Measurements from ENCODE around the gene DDX50. TPM values are rescaled to one million over a fixed set of nuclear protein-coding genes. Genes with fewer than 3 reads are reported as not detected.
"Not testable (repeated sequence)": the region's sequence is repeated elsewhere in the genome, so short reads cannot be mapped to it uniquely, and the experiment has no call there.

Gene DDX50
- total RNA-seq, 6 experiments from 2014 or later, result 35.6 to 39.4 (median 37.3) TPM

GRCh38 chr10:68957284-68957615 lies 56.1 kb downstream of the DDX50 start:
- H3K27ac Mint-ChIP-seq, result peak overlapping the region; percentile 100
- peaks cover 2% of the 10 kb centered on the region for H3K27me3 Mint-ChIP-seq (ENCODE audit: insufficient read depth)
- H3K4me3 Mint-ChIP-seq, result peak overlapping the region; percentile 100
- TF ChIP-seq CTCF (IDR thresholded peaks at IDR 0.05), result no peak
- no peak for DNase-seq
- H3K36me3 Mint-ChIP-seq (ENCODE audit: low read depth), result peaks cover 34% of the 10 kb centered on the region
- H3K4me1 Mint-ChIP-seq (ENCODE audit: low read depth), result peaks cover 32% of the 10 kb centered on the region
- H3K9me3 Mint-ChIP-seq, result peaks cover 4% of the 10 kb centered on the region; the same call in 1 of the 2 replicates

- Mint-ChIP-seq H3K9me3 (peaks cover 4% of the 10 kb centered on the region; the same call in 1 of the 2 replicates), H3K4me3 (peak overlapping the region; percentile 100), H3K27ac (peak overlapping the region; percentile 100), H3K36me3 (ENCODE audit: low read depth) (peaks cover 37% of the 10 kb centered on the region), H3K4me1 (ENCODE audit: low read depth) (peaks cover 33% of the 10 kb centered on the region), H3K27me3 (ENCODE audit: insufficient read depth) (peaks cover 2% of the 10 kb centered on the region)
- peak; percentile 27; the same call in 1 of the 2 replicates for TF ChIP-seq CTCF (IDR thresholded peaks at IDR 0.05)
- DNase-seq, result no peak
These were observed 56.5 kb downstream of the DDX50 start for GRCh38 chr10:68957654-68958053.

- H3K36me3 Mint-ChIP-seq (ENCODE audit: low read depth), result peaks cover 37% of the 10 kb centered on the region
These were observed 58.8 kb downstream of the DDX50 start for GRCh38 chr10:68959695-68960527.

DNA sequence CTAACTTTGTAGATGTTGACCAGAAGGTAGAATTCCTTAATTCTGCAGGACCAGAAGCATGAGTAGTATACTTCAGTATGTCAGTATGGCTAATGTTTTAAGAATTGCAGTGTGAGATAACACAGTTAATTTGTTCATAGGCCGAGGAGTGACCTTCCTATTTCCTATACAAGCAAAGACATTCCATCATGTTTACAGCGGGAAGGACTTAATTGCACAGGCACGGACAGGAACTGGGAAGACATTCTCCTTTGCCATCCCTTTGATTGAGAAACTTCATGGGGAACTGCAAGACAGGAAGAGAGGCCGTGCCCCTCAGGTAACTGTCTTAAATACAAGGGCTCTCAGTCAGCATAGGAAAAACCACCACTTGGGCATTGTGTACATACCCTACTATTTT lies 62.0 kb downstream of the DDX50 start:
- Mint-ChIP-seq H3K27ac (no peak overlapping the region), H3K4me1 (ENCODE audit: low read depth) (peaks cover 26% of the 10 kb centered on the region), H3K36me3 (ENCODE audit: low read depth) (peaks cover 39% of the 10 kb centered on the region), H3K4me3 (no peak overlapping the region), H3K9me3 (no peaks in the 10 kb centered on the region), H3K27me3 (ENCODE audit: insufficient read depth) (no peaks in the 10 kb centered on the region; the same call in 1 of the 2 replicates)
- TF ChIP-seq CTCF (IDR thresholded peaks at IDR 0.05), result no peak
- DNase-seq, result no peak

More at GRCh38 chr10:68959695-68960527, 58.8 kb downstream of the DDX50 start:
- Mint-ChIP-seq H3K9me3 (peaks cover 4% of the 10 kb centered on the region; the same call in 1 of the 2 replicates), H3K4me1 (ENCODE audit: low read depth) (peaks cover 33% of the 10 kb centered on the region), H3K27me3 (ENCODE audit: insufficient read depth) (peaks cover 2% of the 10 kb centered on the region), H3K4me3 (no peak overlapping the region), H3K27ac (peak overlapping the region; percentile 22; the same call in 1 of the 2 replicates)
- DNase-seq, result no peak
- TF ChIP-seq CTCF (IDR thresholded peaks at IDR 0.05), result no peak

DNA sequence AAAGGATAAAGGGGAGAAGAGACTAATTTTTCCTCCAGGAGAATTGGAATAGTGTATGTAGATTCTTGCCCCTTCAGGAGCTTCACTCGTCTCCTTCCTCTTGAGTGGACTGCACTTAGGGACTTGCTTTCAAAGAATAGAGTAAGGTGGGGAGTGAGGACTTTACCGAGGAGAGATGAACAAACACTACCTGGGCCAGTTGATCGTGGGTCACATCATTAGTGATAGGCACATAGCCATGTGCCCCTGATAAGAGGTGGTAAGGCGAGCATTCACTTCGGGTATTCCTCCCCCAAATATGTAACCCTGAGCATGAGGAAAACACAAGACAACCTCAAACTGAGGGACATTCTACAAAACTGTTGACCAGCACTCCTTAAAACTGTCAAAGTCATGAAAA lies 72.9 kb downstream of the DDX50 start:
- Mint-ChIP-seq H3K4me3 (no peak overlapping the region), H3K27me3 (ENCODE audit: insufficient read depth) (no peaks in the 10 kb centered on the region; the same call in 1 of the 2 replicates), H3K4me1 (ENCODE audit: low read depth) (no peaks in the 10 kb centered on the region), H3K36me3 (ENCODE audit: low read depth) (peaks cover 29% of the 10 kb centered on the region), H3K9me3 (no peaks in the 10 kb centered on the region), H3K27ac (no peak overlapping the region)
- no peak for TF ChIP-seq CTCF (IDR thresholded peaks at IDR 0.05)
- DNase-seq, result no peak

DNA sequence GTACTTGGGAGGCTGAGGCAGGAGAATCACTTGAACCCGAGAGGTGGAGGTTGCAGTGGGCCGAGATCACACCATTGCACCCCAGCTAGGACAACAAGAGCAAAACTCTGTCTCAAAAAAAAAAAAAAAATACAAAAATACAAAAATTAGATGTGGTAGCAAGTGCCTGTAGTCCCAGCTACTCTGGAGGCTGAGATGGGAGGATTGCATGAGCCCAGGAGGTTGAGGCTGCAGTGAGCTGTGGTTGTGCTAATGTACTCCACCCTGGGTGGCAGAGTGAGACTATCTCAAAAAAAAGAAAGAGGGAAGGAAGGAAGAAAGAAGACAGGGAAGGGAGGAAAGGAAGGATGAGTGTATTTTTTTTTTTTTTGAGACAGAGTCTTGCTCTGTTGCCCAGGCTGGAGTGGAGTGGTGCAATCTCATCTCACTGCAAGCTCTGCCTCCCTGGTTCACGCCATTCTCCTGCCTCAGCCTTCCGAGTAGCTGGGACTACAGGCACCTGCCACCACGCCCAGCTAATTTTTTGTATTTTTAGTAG lies 74.9 kb downstream of the DDX50 start:
- H3K4me1 Mint-ChIP-seq (ENCODE audit: low read depth); H3K4me3 Mint-ChIP-seq; H3K27me3 Mint-ChIP-seq (ENCODE audit: insufficient read depth); H3K9me3 Mint-ChIP-seq; DNase-seq; H3K27ac Mint-ChIP-seq: not testable (repeated sequence)
- H3K36me3 Mint-ChIP-seq (ENCODE audit: low read depth), result peaks cover 29% of the 10 kb centered on the region

DNA sequence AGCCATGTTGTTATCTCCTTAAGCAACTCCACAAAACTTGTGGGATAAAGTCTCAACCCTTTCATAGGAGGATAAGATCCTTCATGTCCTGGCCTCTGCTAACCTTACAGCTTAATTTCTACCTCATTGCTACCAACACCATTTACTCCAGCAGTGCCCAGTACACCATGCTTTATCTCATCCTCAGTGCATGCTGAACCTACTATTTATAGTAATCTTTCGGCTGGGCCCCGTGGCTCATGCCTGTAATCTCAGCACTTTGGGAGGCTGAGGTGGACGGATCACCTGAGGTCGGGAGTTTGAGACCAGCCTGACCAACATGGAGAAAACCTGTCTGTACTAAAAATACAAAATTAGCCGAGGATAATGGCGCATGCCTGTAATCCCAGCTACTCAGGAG lies 78.6 kb downstream of the DDX50 start:
- not testable (repeated sequence) for H3K9me3 Mint-ChIP-seq; H3K4me3 Mint-ChIP-seq; DNase-seq; H3K27ac Mint-ChIP-seq; H3K4me1 Mint-ChIP-seq (ENCODE audit: low read depth); H3K27me3 Mint-ChIP-seq (ENCODE audit: insufficient read depth)
- H3K36me3 Mint-ChIP-seq (ENCODE audit: low read depth), result peaks cover 18% of the 10 kb centered on the region
